Measurements from ENCODE around the gene MTHFD1.

MTHFD1 gene

DNA sequence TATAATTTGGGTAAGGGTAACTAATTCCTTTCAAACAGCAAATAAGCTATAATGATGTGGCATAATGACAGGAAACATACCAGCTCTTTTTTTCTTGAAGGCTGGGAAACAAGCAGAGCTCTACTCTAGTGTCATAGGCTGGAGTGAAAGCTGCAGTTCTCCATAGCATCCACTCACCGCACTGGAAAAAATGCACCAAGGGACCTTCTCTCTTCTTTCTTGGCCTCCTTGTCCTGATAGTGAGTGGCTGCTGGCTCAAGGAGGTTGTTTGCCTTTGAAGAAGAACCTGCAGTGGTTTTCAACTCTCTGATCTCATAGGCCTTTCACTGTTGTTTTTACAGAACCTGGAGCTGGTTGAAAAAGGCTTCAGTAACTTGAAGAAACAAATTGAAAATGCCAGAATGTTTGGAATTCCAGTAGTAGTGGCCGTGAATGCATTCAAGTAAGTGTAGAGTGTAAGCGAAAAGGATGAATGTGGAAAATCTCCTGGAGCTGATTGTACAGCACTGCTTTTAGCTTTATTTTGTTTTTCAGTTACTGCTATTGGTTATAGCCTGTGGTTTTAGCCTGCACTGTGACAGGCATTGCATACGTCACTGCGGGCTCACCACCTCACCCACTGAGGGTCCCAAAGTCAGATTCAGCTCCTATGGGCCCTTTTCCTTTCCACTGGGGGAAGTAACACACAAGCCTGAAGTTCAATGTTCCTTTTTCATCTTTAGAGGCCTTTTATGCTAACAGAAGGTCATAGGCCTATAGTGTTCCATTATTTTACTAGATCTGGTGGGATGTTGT lies 59.9 kb downstream of the MTHFD1 start:
- no peak for DNase-seq (ENCODE audit: low spot score)

DNA sequence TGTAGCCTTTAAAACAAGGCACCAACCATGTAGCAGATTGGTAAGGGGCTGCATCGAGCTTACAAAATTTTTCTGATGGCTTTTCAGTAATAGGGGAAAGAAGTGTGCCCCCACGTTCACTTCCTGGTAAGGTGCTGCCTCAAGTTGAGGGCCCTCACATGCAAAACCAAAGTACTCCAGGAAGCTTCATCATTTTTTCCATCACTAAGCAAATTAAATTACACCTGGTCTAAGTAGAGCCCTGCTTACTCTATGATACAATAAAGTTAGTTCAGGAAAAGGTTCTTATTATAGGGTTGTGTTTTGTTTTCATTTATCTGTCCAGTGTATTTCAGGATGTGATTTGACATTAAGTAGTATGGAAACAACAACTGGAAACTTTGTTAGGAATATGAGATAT lies 62.1 kb downstream of the MTHFD1 start:
- no peak for DNase-seq (ENCODE audit: low spot score)

DNA sequence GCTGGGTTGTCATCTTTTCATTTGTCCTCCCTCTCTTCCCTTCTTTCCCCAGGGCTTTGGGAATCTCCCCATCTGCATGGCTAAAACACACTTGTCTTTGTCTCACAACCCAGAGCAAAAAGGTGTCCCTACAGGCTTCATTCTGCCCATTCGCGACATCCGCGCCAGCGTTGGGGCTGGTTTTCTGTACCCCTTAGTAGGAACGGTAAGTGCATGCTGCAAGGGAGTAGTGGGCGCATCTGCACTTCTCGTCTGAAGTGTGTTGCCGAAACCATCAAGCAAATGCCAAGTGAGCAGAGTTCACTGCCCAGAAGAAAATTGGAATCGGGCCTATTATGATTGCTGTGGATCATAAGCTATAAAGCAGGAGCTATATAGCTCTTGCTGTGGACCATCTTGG lies 66.5 kb downstream of the MTHFD1 start:
- no peak for DNase-seq (ENCODE audit: low spot score)

DNA sequence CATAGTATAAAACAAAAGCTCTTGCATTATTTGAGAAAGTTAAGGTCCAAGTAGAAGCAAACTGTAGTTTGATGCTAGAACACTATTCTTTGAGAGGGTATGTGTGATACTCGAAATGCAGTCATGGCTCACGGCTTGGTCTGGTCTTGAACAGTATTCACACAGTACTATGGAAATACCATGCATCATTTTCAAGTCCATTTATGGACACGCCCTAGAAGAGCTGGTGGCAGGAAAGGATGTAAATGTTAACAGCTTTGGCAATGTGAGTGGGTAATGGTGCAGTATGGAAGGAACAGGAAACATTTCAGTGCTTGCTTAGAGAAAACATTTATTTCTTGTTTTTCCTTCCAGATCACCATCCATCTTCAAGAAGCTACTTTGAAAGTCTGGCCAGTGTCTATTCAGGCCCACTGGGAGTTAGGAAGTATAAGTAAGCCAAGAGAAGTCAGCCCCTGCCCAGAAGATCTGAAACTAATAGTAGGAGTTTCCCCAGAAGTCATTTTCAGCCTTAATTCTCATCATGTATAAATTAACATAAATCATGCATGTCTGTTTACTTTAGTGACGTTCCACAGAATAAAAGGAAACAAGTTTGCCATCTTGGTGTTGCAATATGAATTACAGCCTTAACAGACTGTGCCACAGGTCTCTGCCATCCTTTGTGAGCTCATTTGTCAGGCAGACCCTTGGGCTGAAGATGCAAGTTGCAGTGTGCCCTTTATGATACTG lies 71.4 kb downstream of the MTHFD1 start:
- DNase-seq (ENCODE audit: low spot score) = no peak

DNA sequence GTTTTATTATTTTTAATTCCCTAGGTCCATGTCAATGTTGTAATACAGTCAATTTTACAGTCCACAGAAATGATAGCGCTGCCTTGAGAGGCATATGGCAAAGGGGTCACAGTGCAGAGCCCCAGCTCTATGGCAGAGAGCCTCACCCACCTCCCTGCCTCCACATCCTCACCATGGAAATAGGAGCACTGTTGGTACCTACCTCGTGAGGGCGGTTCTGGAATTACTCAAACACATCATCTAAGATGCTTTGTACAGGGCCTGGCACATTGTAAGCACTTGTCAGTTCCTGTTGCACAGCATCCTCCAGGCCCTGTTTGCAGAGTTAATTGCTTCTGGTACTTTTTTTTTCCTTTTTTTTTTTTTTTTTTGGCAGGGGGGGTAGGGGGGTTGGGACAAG lies 73.1 kb downstream of the MTHFD1 start:
- no peak for DNase-seq (ENCODE audit: low spot score)

DNA sequence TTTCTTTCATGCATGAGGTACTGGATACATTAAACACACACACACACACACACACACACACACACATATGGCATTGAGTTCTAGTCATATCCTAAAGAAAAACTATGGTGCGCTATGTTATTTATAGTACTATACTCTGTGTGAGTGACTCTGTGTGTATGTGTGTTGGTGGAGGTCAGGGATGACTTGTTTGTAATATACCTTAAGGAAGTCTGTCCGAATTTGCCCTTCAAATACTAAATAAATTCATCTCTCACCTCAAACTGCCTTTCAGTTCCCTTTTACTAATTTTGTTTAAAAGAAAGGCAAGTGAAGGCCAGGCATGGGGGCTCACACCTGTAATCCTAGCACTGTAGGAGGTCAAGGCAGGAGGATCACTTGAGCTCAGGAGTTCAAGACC lies 75.0 kb downstream of the MTHFD1 start:
- DNase-seq (ENCODE audit: low spot score) = no peak

DNA sequence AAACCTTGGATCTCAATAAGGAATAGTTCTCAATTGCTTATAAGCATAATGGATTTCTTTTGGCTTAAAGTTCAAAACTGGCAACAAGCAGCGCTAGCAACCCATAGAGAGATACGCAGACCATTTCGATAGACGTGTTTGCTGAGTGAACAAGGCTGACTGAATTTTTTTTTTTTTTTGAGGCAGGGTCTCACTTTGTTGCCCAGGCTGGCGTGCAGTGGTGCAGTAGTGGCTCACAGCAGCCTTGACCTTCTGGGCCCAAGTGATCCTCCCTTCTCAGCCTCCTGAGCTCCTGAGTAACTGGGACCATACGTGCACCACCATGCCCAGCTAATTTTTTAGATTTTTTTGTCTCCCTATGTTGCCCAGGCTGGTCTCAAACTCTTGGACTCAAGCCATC lies 75.7 kb downstream of the MTHFD1 start:
- no peak for DNase-seq (ENCODE audit: low spot score)

DNA sequence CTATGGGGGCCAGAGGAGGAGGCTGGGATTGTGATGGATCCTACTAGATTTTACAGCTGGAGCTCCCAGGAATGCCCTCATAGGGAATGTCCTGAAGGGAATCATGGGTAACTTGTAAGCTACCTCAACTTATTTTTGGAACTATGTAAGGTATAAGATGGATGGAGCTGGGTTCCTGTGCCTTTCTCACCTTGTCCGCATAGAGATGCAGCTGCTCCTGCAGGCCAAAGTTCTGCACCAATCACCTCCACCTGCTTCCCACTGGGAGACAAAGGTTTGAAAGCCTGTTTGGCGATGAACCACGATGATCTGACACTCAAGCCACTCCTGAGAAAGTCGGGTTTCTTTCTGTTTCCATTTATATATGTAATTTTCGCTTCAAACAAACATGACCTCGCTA lies 76.5 kb downstream of the MTHFD1 start:
- DNase-seq (ENCODE audit: low spot score) = no peak

DNA sequence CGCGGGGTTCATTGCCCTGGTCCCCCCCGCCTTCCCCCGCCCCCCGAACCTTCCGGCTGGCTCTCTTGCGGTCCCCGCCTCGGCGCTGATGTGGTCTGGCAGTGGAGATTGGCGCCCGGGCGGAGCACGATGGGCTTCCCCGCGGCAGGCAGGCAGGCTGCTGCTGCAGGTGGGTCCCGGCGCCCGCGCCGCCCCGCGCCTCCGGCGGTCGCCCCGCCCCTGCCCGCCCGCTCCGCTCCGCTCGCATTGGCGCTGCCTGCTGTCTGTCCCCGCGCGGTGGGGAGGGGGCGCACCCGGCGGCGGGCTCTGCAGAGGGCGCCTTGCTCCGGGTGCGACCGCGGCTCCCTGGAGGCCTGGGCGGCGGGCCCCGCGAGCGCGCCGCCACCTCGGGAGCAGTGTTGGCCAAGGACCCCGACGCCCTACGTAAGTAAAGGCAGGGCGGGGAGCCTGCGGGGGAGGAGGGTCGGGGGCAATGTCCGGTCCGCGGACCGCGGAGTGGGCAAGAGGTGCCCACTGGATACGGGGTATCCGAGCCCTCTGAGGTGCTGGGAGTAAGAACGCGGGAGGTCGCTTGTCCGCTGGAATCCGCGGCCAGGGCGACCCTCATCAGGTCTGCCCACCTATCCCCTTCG lies 77.2 kb downstream of the MTHFD1 start, which contains the start of gene AKAP5:
Gene AKAP5 (plus strand): TSS at position 309 of the 632 bp plus-strand sequence. CDS start 2,896 bp downstream, outside the sequence.
- DNase-seq (ENCODE audit: low spot score) = peak; percentile 28

DNA sequence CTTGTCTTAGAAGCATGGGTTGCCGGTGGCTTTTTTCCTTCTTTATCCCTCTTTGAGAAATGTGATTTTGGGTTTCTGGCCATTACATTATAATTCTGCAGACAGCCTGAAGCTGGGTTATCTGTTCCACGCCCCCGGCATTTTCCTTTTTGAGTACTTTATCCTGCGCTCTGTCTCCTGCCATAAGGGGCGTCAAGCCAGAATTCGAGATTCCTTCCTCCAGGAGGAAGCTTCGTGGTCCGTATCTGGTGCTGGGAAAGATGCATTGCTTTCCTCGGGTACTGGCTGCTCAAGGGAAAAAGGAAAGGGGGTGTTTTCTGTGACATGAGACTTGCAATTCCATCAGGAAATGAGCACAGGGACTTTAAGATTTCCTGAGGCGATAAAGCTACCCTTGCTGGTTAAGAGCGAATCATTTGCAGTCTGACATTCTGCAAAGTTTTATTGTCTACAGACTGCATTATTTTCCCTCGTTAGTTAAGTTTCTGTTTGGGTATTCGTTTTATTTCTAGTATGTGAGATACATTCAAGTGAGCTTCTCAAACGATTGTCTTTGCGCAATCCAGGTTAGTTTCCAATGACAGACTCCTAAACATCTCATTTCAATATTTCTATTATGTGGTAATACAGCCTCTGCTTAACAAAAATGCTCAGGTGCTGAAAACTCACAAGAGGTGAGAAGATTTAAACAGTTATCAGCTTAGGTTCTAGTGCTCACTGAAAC lies 77.8 kb downstream of the MTHFD1 start:
- peak; percentile 19 for DNase-seq (ENCODE audit: low spot score)

DNA sequence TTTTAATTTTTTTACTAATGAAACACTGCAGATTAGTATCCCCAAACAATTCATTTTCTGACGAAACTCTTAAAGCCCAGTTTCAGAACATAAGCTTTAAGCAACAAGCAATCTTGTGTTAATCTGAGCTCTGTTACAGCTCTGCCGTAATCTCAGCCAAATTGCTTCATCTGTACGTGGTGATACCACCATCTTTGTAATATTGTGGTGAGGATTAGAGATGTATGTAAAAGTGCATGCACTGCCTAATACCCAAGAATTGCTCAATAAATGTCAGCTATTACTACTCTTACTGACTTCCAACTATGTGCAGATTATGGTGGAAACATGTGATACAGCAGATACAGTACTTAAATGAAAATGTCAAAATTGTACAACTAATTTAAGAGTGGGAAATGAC lies 78.9 kb downstream of the MTHFD1 start:
- DNase-seq (ENCODE audit: low spot score) = no peak

DNA sequence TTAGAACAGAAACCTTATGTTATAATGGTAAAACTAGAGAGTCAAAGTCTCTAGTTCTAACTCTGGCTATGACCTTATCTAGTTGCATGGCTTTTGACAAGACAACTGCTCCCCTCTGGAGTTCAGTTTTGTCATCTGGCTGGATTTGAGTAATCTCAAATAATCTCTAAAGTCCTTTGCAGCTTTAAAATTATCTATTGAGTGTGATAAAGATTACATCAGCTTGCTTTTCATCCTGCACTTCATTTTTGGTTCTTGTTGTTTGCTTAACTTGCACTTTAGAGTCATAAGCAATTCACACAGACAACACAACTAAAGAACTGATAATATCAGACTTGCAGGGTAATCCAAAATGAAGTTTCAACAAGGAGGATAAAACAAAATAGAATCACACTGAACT lies 79.4 kb downstream of the MTHFD1 start:
- DNase-seq (ENCODE audit: low spot score) = no peak

DNA sequence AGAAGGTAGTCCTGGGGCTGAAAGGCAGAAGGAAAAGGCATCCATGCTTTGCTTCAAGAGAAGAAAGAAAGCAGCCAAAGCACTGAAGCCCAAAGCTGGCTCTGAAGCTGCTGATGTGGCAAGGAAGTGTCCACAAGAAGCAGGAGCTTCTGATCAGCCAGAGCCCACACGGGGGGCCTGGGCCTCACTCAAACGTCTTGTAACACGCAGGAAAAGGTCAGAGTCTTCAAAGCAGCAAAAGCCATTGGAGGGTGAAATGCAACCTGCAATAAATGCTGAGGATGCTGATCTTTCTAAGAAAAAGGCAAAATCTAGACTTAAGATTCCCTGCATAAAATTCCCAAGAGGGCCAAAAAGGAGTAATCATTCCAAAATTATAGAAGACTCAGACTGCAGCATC lies 80.3 kb downstream of the MTHFD1 start:
- DNase-seq (ENCODE audit: low spot score) = no peak

DNA sequence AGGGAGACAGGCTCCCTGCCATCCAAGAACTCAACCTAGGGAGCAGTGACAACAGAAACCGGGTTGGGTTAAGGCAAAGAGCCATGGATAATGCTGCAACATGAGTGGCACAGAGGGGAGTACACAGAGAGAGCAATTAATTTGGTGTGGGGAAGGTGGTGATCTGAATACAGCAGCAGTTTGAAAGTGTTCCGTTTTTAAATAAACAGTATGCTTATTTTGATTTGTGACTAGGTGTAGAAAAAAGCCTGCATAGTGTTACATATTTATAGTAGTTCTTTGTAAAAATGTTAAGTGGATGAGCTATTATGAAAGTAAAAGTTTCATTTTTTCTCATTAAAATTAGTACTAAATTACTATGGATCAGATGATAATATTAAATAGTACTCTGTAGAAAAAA lies 85.9 kb downstream of the MTHFD1 start:
- DNase-seq (ENCODE audit: low spot score) = no peak

DNA sequence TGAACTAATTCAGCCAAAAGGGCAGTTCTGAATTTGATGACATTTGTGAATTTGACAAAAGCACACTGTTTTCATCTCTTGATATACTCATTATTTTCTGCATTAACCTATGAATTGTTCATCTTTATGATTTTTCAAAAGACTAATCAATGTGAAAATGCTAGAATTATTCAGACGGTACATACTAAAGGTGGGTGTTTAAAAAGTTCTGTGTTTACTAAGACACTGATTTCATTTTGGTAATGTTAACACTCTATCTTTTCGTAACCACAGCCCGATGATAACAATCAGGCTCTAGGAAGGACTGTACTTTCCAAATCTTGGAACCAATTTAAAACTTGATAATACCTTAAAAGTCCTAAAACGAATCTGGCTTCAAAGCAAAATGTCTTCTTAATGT lies 86.5 kb downstream of the MTHFD1 start:
- no peak for DNase-seq (ENCODE audit: low spot score)

DNA sequence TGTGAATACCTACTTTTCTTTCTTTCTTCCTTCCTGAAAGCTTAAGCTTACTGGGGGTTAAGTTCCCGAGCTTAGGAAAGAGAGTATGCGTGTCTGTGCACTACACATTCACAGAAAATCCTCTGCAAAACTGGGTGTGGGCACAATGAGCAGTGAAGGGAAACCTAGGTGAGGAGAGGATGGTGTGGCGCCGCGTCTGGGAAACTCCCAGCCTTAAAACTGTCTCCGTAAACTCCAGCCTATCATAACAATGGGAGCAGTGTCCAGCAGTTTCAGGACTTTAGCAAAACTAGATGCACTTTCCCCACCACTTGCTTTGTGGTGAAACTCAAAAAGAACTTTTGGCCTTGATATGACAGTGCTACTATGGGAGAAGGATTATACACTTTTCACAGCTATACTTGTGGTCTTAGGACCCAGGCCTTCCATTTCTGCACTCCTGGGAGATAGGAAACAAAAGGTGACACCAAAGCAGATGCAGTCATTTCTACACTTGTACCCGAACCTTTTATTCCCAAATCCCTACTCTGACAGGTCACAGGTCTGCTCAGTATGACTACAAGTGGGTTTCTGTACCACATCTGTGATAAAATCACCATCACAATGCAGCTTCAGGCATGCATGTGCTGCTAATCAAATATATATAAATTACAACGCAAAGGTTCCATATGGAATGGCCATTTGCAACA lies 87.6 kb downstream of the MTHFD1 start:
- no peak for DNase-seq (ENCODE audit: low spot score)

DNA sequence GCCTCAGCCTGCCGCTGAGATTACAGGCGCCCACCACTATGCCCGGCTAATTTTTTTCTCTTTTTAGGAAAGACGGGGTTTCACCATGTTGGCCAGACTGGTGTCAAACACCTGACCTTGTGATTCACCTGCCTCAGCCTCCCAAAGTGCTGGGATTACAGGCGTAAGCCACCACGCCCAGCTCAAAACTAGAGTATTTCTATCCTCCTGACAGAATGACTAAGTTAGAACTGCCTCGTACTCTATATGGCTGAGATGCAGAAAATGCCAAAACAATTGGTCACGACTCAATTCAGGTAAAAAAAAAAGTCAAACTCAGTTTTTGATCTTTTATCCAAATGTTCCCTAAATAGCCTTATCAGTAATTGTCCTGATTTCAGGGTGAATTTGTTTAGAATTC lies 88.3 kb downstream of the MTHFD1 start:
- DNase-seq (ENCODE audit: low spot score) = no peak

DNA sequence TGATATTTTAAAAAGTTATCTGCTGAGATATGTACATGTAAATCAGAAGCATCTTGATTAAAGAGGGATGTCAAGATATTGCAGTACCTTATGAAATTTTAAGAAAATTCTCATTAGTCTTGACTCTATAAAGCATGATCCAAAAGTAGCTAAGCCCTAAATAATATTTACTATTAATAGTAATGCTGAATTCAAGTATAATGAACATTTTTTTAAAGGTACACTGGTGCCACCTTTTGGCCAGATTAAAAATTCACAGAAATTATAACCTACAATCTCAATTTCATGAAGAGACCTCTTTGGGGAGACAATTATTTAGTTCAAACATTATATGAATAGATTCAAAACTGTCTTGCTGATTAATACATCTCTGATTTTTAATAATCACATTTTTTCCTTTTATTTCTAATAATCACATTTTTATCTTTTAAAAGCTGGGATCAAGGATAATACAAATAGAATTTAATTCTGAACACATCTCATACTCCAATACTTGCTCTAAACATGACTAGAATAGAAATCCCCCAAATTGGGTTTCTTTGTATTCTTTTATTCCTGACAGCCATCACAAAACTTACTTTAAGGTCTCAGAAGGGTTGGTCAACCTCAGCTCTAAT lies 90.6 kb downstream of the MTHFD1 start:
- no peak for DNase-seq (ENCODE audit: low spot score)

DNA sequence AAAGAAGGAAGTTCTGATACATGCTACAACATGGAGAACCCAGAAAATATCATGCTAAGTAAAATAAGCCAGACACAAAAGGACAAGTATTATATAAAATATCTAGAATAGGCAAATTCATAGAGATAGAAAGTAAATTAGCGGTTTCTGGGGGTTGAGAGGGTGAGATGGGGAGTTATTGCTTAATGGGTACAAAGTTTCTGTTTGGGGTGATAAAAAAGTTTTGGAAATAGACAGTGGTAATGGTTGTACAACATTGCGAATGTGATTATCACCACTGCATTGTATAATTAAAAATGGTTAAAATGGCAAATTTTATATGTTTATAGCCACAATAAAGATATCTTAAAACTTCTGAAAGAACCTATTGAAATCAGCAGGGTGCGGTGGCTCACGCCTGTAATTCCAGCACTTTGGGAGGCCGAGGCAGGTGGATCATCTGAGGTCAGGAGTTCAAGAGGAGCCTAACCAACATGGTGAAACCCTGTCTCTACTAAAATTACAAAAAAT lies 100.5 kb downstream of the MTHFD1 start:
- DNase-seq (ENCODE audit: low spot score) = no peak

DNA sequence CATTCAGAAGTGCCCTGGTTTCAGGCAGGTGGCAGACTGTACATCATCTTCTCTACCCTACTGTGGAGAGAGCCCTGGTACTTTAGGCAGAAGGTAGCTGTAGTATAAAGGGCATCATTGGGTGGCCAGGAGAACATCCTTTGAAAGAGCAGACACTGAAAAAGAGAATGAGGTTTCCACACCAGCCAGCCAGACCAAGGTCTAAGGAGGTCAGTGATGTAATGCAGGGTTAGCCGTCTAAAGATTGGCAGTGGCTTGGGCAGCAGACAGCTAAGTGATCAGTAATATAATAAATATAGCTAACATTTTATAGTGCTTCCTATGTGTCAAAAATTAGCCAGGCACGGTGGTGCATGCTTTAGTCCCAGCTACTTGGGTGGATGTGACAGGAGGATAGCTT lies 103.5 kb downstream of the MTHFD1 start:
- DNase-seq (ENCODE audit: low spot score) = no peak

DNA sequence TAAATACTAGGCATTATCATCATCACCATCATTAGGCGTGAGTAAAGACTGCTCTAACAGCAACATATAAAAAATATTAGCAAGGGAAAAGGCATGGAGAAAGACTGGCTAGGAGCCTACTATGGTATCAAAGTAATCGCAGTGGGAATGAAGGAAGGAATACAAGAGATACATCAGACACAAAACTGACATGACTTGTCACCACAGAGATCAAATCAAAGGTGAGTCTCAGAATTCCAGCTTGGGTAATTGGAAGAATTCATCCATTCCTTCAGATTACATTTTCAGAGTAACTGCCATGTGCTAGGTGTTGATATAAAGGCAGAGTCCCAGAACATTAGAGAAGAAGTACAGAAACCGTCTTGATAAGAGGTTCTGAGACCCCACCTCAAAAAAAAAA lies 105.3 kb downstream of the MTHFD1 start:
- DNase-seq (ENCODE audit: low spot score) = no peak

Data from pons (tissue), 1 donor.